Activated naive CD4-positive, alpha-beta T cell (primary cell): Measurements from ENCODE around the gene TBC1D2.
"Not testable (repeated sequence)": the region's sequence is repeated elsewhere in the genome, so short reads cannot be mapped to it uniquely, and the experiment has no call there.

Experiments used
- DNase-seq, 4 experiments: peaks; one replicate each; lab custom pipeline; 2025; lab: John Stamatoyannopoulos, UW

TBC1D2 gene

DNA sequence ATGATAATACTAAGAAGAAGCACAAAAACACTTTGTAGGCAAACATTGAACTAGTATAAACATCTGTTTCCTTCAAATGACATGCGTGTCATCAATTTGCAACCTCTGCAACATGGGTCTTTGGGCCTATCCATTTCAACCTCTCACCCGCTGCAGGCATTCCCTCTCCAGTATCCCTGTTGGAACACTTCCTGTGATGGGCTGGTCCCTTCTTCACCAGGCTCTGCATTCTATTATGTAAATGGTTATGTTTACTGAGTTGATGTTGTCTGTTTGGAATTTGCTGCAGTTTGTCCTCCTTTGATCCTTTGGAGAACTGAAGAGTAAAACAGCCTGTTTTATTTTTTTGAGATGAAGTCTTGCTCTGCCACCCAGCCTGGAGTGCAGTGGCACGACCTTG, 16.6 kb upstream of the TBC1D2 start:
- DNase-seq, result no peak

DNA sequence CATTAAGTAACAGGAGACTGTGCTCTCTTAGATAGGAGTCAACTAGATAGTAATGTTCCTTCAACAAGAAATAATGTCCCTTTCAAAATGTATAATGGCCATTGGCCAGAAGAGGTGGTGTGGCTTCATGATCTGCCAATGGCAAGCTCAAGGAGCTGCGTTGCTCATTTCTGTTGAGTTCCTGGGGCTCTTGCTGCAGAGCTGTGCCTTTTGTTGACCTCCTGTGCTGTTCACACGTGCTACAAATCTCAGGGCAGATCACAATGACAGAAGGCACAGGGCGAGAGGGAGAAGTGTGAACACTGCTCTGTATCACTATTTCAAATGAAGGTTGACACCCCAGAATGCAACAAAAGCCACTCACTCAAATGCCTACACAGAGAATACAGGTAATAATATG, 16.0 kb upstream of the TBC1D2 start:
- DNase-seq, result no peak

DNA sequence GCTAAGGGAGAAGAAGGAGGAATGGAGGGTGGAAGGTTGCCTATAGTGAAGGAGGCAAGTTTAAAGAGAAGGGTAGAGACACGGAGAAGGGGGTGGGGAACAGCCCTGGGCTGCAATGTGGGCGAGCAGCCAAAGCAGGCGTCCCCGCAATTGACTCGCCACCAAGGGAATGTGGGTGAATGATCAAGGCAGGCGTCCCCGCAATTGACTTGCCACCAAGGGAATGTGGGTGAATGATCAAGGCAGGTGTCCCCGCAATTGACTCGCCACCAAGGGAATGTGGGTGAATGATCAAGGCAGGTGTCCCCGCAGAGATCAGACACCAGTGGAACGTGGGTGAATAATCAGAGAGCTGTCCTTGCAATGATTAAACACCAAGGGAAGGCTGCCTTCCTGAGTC, 14.8 kb upstream of the TBC1D2 start:
- not testable (repeated sequence) for DNase-seq

DNA sequence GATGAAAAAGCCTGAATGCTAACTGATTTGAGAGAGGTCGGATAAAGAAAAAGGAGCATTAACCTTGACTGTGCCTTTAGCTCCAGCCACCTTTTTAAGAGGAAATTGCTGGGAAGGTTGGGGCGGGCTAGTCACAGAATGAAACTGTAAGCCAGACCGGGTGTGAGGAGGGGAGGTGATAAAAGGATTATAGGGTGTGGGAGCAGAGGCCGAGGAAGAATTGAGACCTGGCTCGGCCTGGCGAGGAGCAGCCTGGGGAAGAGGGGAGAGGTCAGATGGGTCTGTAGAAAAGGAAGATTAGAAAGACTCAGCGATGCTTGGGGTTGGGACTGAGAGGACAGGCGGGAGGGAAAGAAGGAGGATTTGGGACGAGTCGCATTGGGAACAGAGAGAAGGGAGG, 14.2 kb upstream of the TBC1D2 start:
- not testable (repeated sequence) for DNase-seq

- DNase-seq, result not testable (repeated sequence)
Measured at GRCh38 chr9:98267556-98267955, 12.1 kb upstream of the TBC1D2 start.

- no peak for DNase-seq
Measured at GRCh38 chr9:98264516-98264915, 9.1 kb upstream of the TBC1D2 start.

DNA sequence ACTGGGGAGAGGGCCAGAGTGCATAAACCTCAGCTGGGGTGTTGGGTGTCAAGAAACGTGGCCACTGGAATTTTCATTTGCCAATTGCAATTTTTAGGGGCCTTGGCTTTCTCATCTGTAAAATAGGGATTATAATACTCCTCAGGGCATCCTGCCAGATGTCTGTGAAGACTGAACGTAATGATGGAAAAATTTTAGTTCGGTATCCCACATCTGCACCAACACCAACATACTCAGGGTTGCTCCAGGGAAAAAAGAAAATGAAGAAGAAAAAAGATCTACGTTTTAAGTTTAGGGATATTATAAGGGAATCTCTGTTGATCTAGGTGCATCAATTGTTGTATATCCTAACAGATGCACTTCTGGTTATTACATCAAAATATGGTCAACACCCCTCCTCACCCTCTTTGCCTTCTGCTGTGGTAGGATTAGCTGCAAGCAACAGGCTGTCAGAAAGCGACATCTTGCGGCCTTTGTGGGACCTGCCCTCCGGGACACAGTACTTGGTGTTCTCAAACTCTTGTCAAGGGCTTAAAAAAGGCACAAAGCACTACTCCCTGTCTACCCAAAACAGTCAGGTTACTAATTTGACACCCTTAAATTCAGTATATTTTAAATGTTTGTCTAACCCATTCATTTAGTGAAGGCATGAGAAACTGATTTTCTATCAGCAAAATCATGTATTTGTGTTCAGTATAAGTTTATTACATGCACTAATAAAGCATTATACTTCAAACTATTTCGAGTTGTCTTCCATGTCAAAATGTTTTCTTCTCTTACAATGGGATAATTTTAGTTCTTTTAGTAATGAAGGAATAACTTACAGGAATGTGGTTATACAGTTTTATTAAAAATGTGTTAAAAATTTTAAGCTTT, 8.3 kb upstream of the TBC1D2 start:
- peak; percentile 38 to 78 (median 54) for DNase-seq

DNA sequence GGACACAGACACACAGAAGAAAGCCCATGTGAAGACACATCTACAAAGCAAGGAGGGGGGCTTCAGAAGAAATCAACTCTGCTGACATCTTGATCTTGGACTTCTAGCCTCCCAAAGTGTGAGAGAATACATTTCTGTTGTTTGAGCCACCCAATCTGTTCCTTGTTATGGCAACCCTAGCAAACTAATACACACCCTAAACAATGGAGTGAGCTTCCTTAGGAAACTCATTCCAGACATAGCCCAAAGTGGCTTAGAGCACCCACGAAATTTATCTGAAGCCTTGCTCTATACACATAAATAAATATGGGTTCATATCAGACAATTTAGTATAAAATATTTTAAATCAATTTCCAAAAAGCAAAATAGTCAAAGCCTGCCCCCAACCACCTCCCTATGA, 7.6 kb upstream of the TBC1D2 start:
- no peak for DNase-seq

DNA sequence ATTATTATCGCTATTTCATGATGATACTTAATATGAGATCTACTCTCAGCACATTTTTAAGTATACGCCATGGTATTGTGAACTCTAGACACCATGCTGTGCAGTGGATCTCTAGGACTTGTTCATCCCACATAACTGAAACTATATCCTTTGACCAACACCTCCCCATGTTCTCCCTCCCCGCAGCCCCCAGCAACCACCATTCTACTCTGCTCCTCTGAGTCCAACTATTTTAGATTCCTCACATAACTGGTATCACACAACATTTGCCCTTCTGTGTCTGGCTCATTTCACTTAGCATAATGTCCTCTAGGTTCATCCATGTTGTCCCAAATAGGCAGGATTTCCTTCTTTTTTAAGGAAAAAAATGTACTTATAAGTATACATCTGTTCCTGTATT, 6.6 kb upstream of the TBC1D2 start:
- no peak for DNase-seq

DNA sequence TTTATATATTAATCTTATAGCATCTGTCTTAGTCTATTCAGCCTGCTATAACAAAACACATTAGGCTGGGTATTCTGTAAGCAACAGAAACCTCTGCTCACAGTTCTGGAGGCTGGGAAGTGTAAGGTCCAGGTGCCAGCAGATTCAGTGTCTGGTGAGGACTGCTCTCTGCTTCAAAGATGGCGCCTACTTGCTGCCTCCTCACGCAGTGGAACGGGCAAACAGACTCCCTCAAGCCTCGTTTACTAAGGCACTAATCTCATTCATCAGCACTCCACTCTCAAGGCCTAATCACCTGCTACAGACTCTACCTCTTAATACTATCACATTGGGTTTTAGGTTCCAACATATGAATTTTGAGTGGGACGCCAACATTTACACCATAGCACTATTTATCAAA, 5.2 kb upstream of the TBC1D2 start:
- no peak for DNase-seq

- no peak for DNase-seq
Measured at GRCh38 chr9:98259791-98260190, 4.3 kb upstream of the TBC1D2 start.

- DNase-seq, result peak in 3 of 4 experiments; percentile 2 to 28 (median 8)
Measured at GRCh38 chr9:98256756-98257155, 1.3 kb upstream of the TBC1D2 start.

DNA sequence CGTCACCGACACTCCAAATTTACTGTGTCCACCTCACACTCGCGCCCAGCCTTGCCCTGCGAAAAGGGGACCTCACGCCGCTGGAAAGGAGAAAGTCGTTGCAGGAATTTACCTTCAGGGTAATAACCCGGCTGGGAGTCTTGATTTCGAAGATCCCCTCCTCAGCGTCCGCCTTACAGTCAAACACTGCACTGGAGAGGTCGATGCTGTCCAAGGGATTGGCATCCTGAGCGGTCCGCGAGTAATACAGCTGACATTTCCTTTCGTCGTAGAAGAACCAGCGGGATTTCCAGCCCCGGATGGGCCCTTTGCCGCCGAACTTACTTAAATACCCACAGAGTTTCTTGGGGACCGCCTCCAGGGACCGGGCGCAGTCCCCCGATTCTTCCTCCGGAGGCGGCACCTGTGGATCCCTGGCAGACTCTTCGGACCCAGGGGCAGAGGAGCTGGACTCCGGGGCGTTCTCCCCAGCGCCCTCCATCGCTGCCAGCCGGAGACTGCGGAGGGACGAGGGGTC, 330 bp downstream of the TBC1D2 start:
- DNase-seq, result peak in 1 of 4 experiments; percentile 44

DNA sequence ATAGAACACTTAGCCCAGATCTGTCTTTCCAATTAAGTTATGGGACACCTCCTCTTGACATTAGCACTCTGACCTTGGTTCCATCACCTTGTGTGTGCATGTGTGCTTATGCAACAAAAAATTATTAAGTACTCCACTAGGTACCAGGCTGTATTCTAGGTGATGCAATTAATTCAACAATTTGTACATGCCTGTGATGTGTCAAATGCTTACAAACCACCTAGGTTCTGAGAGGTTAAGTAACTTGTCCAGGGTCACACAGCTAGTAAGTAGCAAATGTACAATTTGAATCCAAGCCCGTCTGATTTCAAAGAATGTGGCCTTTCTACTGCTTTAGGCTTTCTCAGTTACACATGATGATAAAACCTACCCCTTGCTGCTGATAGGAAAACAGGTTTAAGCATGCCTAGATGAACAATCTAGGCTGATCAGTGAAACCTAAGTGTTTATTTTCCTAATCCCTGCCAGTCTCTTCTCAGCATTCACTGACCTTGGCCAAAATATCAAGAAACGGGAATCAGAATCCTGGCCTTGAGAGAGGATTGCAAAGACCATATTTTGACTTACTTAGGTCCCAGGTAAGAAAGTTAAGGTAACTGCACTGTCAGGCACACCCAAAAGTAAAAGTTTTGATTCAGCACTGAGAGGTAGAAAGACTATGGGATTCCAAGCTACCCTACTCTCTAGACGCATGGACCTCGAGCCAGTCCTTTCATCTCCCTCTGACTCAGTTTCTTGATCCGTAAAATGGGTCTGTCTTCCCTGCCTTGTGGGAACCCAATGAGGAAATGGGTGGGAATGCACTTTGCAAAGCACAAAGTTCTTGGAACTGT, 1.0 kb downstream of the TBC1D2 start:
- DNase-seq, result no peak

GRCh38 chr9:98253565-98253964, 1.9 kb downstream of the TBC1D2 start:
- no peak for DNase-seq

GRCh38 chr9:98251551-98251950, 3.9 kb downstream of the TBC1D2 start:
- DNase-seq, result no peak

GRCh38 chr9:98249771-98250170, 5.7 kb downstream of the TBC1D2 start:
- DNase-seq, result no peak

GRCh38 chr9:98248737-98249474, 6.5 kb downstream of the TBC1D2 start:
- no peak for DNase-seq

- DNase-seq, result no peak
Measured at GRCh38 chr9:98247831-98248657, 7.4 kb downstream of the TBC1D2 start.

DNA sequence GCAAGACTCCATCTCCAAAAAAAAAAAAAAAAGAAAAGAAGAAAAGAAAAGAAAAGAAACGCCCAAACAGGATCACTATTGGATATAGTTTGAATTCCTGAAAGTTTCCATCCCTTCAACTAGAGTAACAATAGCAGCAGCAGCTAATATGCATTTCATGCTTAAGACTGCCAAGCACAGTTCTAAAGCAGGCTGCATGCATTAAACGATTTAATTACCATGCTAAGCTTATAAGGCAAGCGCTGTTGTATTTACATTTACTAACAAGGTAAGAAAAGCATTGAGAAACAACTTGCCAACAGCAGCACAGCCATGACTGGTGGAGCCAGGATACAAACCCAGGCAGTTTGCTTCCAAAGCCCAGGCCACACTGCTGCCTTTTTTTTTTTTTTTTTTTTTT, 13.0 kb downstream of the TBC1D2 start:
- DNase-seq, result no peak
